Natural killer cell (primary cell): ENCODE results near the gene IPO9. TPM values are rescaled to one million over a fixed set of nuclear protein-coding genes. Genes with fewer than 3 reads are reported as not detected.

ENCODE experiments used
- ATAC-seq, 3 donors: fragments of 150-1000 bp in 2 of 3; fragments of 200-7000 bp in 1 of 3; cut with Tn5 transposase; 1 replicate in 1 of 3; 2 replicates in 2 of 3; pipeline ENCODE4 v1.10.0; 2021; ENCODE audit warnings: mild to moderate bottlenecking in 2 of 3, moderate library complexity in 2 of 3
- DNase-seq, 2 donors: peaks; one replicate each; pipeline versions ENCODE4 v3.0.0 to v3.0.0-alpha.2; 2013 to 2021; ENCODE audit warnings: mixed read lengths in 1 of 2
- H3K27ac ChIP-seq: one replicate; pipeline ENCODE4 v1.5.1; 2013; ENCODE audit warnings: mild to moderate bottlenecking, low read length
- H3K27me3 ChIP-seq: one replicate; pipeline ENCODE4 v1.6.1; 2013; ENCODE audit warnings: low read length; ENCODE audit not compliant: control insufficient read depth, insufficient read depth
- H3K36me3 ChIP-seq: one replicate; pipeline ENCODE4 v1.6.1; 2013; ENCODE audit warnings: low read length; ENCODE audit not compliant: control insufficient read depth, insufficient read depth
- H3K4me1 ChIP-seq: one replicate; pipeline ENCODE4 v1.6.1; 2013; ENCODE audit warnings: low read length; ENCODE audit not compliant: control insufficient read depth, insufficient read depth
- H3K4me3 ChIP-seq: one replicate; pipeline ENCODE4 v1.5.1; 2013; ENCODE audit warnings: low read length
- H3K9me3 ChIP-seq: one replicate; pipeline ENCODE4 v1.6.1; 2013; ENCODE audit warnings: low read length; ENCODE audit not compliant: control insufficient read depth, insufficient read depth
- H3K27ac Mint-ChIP-seq, 2 donors: one replicate each; pipeline ENCODE4 v1.8.0; 2022; ENCODE audit warnings: mild to moderate bottlenecking in 2 of 2, mixed read lengths in 2 of 2, moderate library complexity in 1 of 2
- H3K27me3 Mint-ChIP-seq, 2 donors: one replicate each; pipeline ENCODE4 v1.8.0; 2022; ENCODE audit warnings: low read depth in 2 of 2, mixed read lengths in 2 of 2
- H3K36me3 Mint-ChIP-seq: one replicate; pipeline ENCODE4 v1.8.0; 2022; ENCODE audit warnings: mixed read lengths
- H3K4me1 Mint-ChIP-seq, 2 donors: one replicate each; pipeline ENCODE4 v1.8.0; 2022; ENCODE audit warnings: mixed read lengths in 2 of 2
- H3K4me3 Mint-ChIP-seq: one replicate; pipeline ENCODE4 v1.8.0; 2022; ENCODE audit warnings: mild to moderate bottlenecking, moderate library complexity, mixed read lengths
- H3K9me3 Mint-ChIP-seq, 2 donors: one replicate each; pipeline ENCODE4 v1.8.0; 2022; ENCODE audit warnings: mixed read lengths in 2 of 2
- CTCF ChIP-seq: fragments of 200-600 bp; IDR thresholded peaks from one replicate; pipeline ENCODE4 v1.8.0; 2022; ENCODE audit warnings: antibody characterized with exemption
- WGBS: methylation state at CpG from one replicate; pipeline ENCODE4 v1.1.7; 2013; ENCODE audit warnings: missing lambda C conversion rate; ENCODE audit not compliant: insufficient coverage; 5-methylcytosine and 5-hydroxymethylcytosine counted together
- intact Hi-C: fragments of 100-400 bp; cut with micrococcal nuclease; formaldehyde crosslinking; loops from one replicate; pipeline ENCODE4 v1.14.2; 2022
- total RNA-seq, 4 donors: library from RNA; stranded (reverse); fragments of 120-200 nt in 1 of 4; gene quantifications; one replicate each; pipeline versions ENCODE4 v1.2.3 to v1.2.4, GENCODE V29; 2013 to 2022

IPO9 gene
- total RNA-seq, 3 donors from 2014 or later (not counting 1 experiment from before 2014, with no cell fraction given), result 27.0 to 35.5 (median 34.6) TPM

GRCh38 chr1:201800246-201800645 lies 28.7 kb upstream of the IPO9 start:
- intact Hi-C loops, result no loop called here
- Histone ChIP-seq H3K4me3 (no peak overlapping the region), H3K9me3 (no peaks in the 10 kb centered on the region), H3K36me3 (no peaks in the 10 kb centered on the region), H3K27ac (no peak overlapping the region), H3K27me3 (no peaks in the 10 kb centered on the region), H3K4me1 (no peaks in the 10 kb centered on the region)
- no peak for ATAC-seq
- no peaks in the 10 kb centered on the region for H3K36me3 Mint-ChIP-seq
- H3K27ac Mint-ChIP-seq, result no peak overlapping the region
- H3K4me1 Mint-ChIP-seq, result no peaks in the 10 kb centered on the region
- no peak for TF ChIP-seq CTCF
- H3K27me3 Mint-ChIP-seq, result no peaks in the 10 kb centered on the region
- DNase-seq, result no peak
- no peak overlapping the region for H3K4me3 Mint-ChIP-seq
- H3K9me3 Mint-ChIP-seq, result no peaks in the 10 kb centered on the region

GRCh38 chr1:201806801-201807200 lies 22.2 kb upstream of the IPO9 start:
- H3K36me3 ChIP-seq, result no peaks in the 10 kb centered on the region
- H3K4me3 ChIP-seq, result no peak overlapping the region
- H3K27me3 ChIP-seq, result no peaks in the 10 kb centered on the region
- TF ChIP-seq CTCF, result no peak
- H3K4me1 ChIP-seq, result no peaks in the 10 kb centered on the region
- H3K9me3 ChIP-seq, result no peaks in the 10 kb centered on the region
- Mint-ChIP-seq H3K36me3 (no peaks in the 10 kb centered on the region), H3K4me3 (no peak overlapping the region), H3K9me3 (no peaks in the 10 kb centered on the region), H3K27me3 (no peaks in the 10 kb centered on the region), H3K4me1 (no peaks in the 10 kb centered on the region), H3K27ac (no peak overlapping the region)
- DNase-seq, result no peak
- ATAC-seq, result no peak
- intact Hi-C loops, result no loop called here
- 90% methylated on average over 4 of the region's 4 CpGs for WGBS
- no peak overlapping the region for H3K27ac ChIP-seq

GRCh38 chr1:201807958-201808632 lies 20.9 kb upstream of the IPO9 start:
- intact Hi-C loops, result no loop called here
- Histone ChIP-seq H3K36me3 (no peaks in the 10 kb centered on the region), H3K27ac (no peak overlapping the region), H3K9me3 (no peaks in the 10 kb centered on the region), H3K4me3 (no peak overlapping the region), H3K27me3 (no peaks in the 10 kb centered on the region), H3K4me1 (no peaks in the 10 kb centered on the region)
- Mint-ChIP-seq H3K27me3 (no peaks in the 10 kb centered on the region), H3K36me3 (no peaks in the 10 kb centered on the region), H3K4me3 (no peak overlapping the region), H3K4me1 (no peaks in the 10 kb centered on the region), H3K27ac (no peak overlapping the region), H3K9me3 (no peaks in the 10 kb centered on the region)
- ATAC-seq (no peak), DNase-seq (no peak)
- WGBS, result 88% methylated on average over 11 of the region's 11 CpGs
- TF ChIP-seq CTCF, result no peak

GRCh38 chr1:201808633-201808990 lies 20.3 kb upstream of the IPO9 start:
- 97% methylated on average over 6 of the region's 6 CpGs for WGBS
- no peaks in the 10 kb centered on the region for H3K36me3 ChIP-seq
- Mint-ChIP-seq H3K27ac (no peak overlapping the region), H3K9me3 (no peaks in the 10 kb centered on the region), H3K36me3 (no peaks in the 10 kb centered on the region), H3K4me3 (no peak overlapping the region), H3K4me1 (no peaks in the 10 kb centered on the region), H3K27me3 (no peaks in the 10 kb centered on the region)
- no peak for DNase-seq
- no peaks in the 10 kb centered on the region for H3K4me1 ChIP-seq
- intact Hi-C loops, result no loop called here
- H3K27me3 ChIP-seq, result no peaks in the 10 kb centered on the region
- no peak for TF ChIP-seq CTCF
- ATAC-seq, result no peak
- no peak overlapping the region for H3K4me3 ChIP-seq
- H3K9me3 ChIP-seq, result no peaks in the 10 kb centered on the region
- H3K27ac ChIP-seq, result no peak overlapping the region
